Urinary bladder (tissue), 4 donors: ENCODE results near the gene RRP15. TPM values are rescaled to one million over a fixed set of nuclear protein-coding genes. Genes with fewer than 3 reads are reported as not detected.

Experiments
- DNase-seq: peaks from one replicate; pipeline ENCODE4 v3.0.0-alpha.2; 2015; ENCODE audit errors: extremely low spot score
- H3K27ac ChIP-seq: one replicate; pipeline ENCODE4 v1.5.1; 2013; ENCODE audit warnings: low read depth, mild to moderate bottlenecking, moderate library complexity
- H3K36me3 ChIP-seq: one replicate; pipeline ENCODE4 v1.6.1; 2013; ENCODE audit warnings: mild to moderate bottlenecking, moderate library complexity; ENCODE audit not compliant: insufficient read depth
- H3K4me1 ChIP-seq: one replicate; pipeline ENCODE4 v1.6.1; 2013; ENCODE audit warnings: mild to moderate bottlenecking, moderate library complexity; ENCODE audit not compliant: insufficient read depth
- H3K4me3 ChIP-seq: one replicate; pipeline ENCODE4 v1.5.1; 2013; ENCODE audit warnings: low read depth, low read length
- WGBS: extraction: QIAGEN DNeasy Blood & Tissue Kit; methylation state at CpG from one replicate; pipeline ENCODE4 v1.1.7; 2013; 5-methylcytosine and 5-hydroxymethylcytosine counted together
- polyA plus RNA-seq: library from polyadenylated mRNA; stranded (reverse); fragments of 200-250 nt; gene quantifications from one replicate; pipeline ENCODE4 v1.2.3, GENCODE V29; 2013
- total RNA-seq: library from RNA; depleted of rRNA; stranded (reverse); fragments of >200 nt; gene quantifications from one replicate; pipeline ENCODE4 v1.2.3, GENCODE V29; 2014
- donor health status: healthy with polysubstance abuse.
- donor health status: healthy.

Gene RRP15
- 17.9 TPM for total RNA-seq
- 3.8 TPM for polyA plus RNA-seq

- Histone ChIP-seq H3K27ac (no peak within 1 kb of the TSS), H3K36me3 (no peaks in the 10 kb centered on the region), H3K4me1 (peaks cover 2% of the 10 kb centered on the region), H3K4me3 (peak within 1 kb of the TSS; percentile 56)
- peak; percentile 84 for DNase-seq
- WGBS = under 1% methylated on average over 45 of the region's 45 CpGs
These were observed at the start of gene RRP15 for GRCh38 chr1:218284917-218285635. Gene RRP15, plus strand, starts transcription at chr1:218285293. Its CDS starts 24 bp downstream, at chr1:218285317.

GRCh38 chr1:218242171-218242570 lies 42.9 kb upstream of the RRP15 start:
- Histone ChIP-seq H3K27ac (no peak overlapping the region), H3K4me3 (no peak overlapping the region), H3K4me1 (no peaks in the 10 kb centered on the region), H3K36me3 (no peaks in the 10 kb centered on the region)
- 77% methylated on average over 3 of the region's 3 CpGs for WGBS
- no peak for DNase-seq

GRCh38 chr1:218247339-218247738 lies 37.8 kb upstream of the RRP15 start:
- H3K36me3 ChIP-seq = no peaks in the 10 kb centered on the region

GRCh38 chr1:218249338-218250140 lies 35.6 kb upstream of the RRP15 start:
- WGBS = 72% methylated on average over 6 of the region's 6 CpGs
- Histone ChIP-seq H3K4me1 (no peaks in the 10 kb centered on the region), H3K4me3 (no peak overlapping the region), H3K27ac (no peak overlapping the region), H3K36me3 (no peaks in the 10 kb centered on the region)
- DNase-seq = no peak

More at GRCh38 chr1:218247339-218247738, 37.8 kb upstream of the RRP15 start:
- Histone ChIP-seq H3K4me1 (no peaks in the 10 kb centered on the region), H3K27ac (no peak overlapping the region), H3K4me3 (no peak overlapping the region)
- DNase-seq = no peak

- no peak for DNase-seq
- WGBS = 77% methylated on average over 4 of the region's 4 CpGs
These were observed 34.6 kb upstream of the RRP15 start for GRCh38 chr1:218250492-218250891.

GRCh38 chr1:218254296-218254946 lies 30.7 kb upstream of the RRP15 start:
- Histone ChIP-seq H3K27ac (no peak overlapping the region), H3K4me1 (no peaks in the 10 kb centered on the region), H3K36me3 (no peaks in the 10 kb centered on the region), H3K4me3 (no peak overlapping the region)
- 48% methylated on average over 8 of the region's 8 CpGs for WGBS
- no peak for DNase-seq

More at GRCh38 chr1:218250492-218250891, 34.6 kb upstream of the RRP15 start:
- H3K4me3 ChIP-seq = no peak overlapping the region
- no peaks in the 10 kb centered on the region for H3K36me3 ChIP-seq
- no peak overlapping the region for H3K27ac ChIP-seq
- H3K4me1 ChIP-seq = no peaks in the 10 kb centered on the region

- Histone ChIP-seq H3K27ac (no peak overlapping the region), H3K4me3 (no peak overlapping the region), H3K36me3 (no peaks in the 10 kb centered on the region), H3K4me1 (no peaks in the 10 kb centered on the region)
- WGBS = 31% methylated on average over 2 of the region's 2 CpGs
- no peak for DNase-seq
These were observed 30.0 kb upstream of the RRP15 start for GRCh38 chr1:218255090-218255489.

- DNase-seq = no peak
- WGBS = 19% methylated on average over 1 of the region's 1 CpG
- H3K36me3 ChIP-seq = no peaks in the 10 kb centered on the region
- H3K4me1 ChIP-seq = no peaks in the 10 kb centered on the region
- H3K27ac ChIP-seq = no peak overlapping the region
- H3K4me3 ChIP-seq = no peak overlapping the region
These were observed 27.7 kb upstream of the RRP15 start for GRCh38 chr1:218257371-218257770.

- H3K36me3 ChIP-seq = no peaks in the 10 kb centered on the region
- no peak for DNase-seq
- H3K4me1 ChIP-seq = no peaks in the 10 kb centered on the region
- H3K4me3 ChIP-seq = no peak overlapping the region
- H3K27ac ChIP-seq = no peak overlapping the region
- WGBS = 82% methylated on average over 2 of the region's 2 CpGs
These were observed 27.1 kb upstream of the RRP15 start for GRCh38 chr1:218257971-218258370.

- Histone ChIP-seq H3K27ac (no peak overlapping the region), H3K36me3 (no peaks in the 10 kb centered on the region), H3K4me3 (no peak overlapping the region), H3K4me1 (no peaks in the 10 kb centered on the region)
- 77% methylated on average over 1 of the region's 1 CpG for WGBS
- no peak for DNase-seq
These were observed 25.8 kb upstream of the RRP15 start for GRCh38 chr1:218259339-218259738.

- no peak overlapping the region for H3K4me3 ChIP-seq
- no peak overlapping the region for H3K27ac ChIP-seq
- DNase-seq = no peak
- no peaks in the 10 kb centered on the region for H3K36me3 ChIP-seq
- no peaks in the 10 kb centered on the region for H3K4me1 ChIP-seq
- WGBS = 39% methylated on average over 6 of the region's 6 CpGs
These were observed 25.3 kb upstream of the RRP15 start for GRCh38 chr1:218259800-218260199.

- Histone ChIP-seq H3K4me1 (no peaks in the 10 kb centered on the region), H3K4me3 (no peak overlapping the region), H3K27ac (no peak overlapping the region), H3K36me3 (no peaks in the 10 kb centered on the region)
- 53% methylated on average over 2 of the region's 2 CpGs for WGBS
- DNase-seq = no peak
These were observed 22.8 kb upstream of the RRP15 start for GRCh38 chr1:218262259-218262658.

GRCh38 chr1:218266356-218266755 lies 18.7 kb upstream of the RRP15 start:
- Histone ChIP-seq H3K36me3 (no peaks in the 10 kb centered on the region), H3K4me3 (no peak overlapping the region), H3K4me1 (no peaks in the 10 kb centered on the region), H3K27ac (no peak overlapping the region)
- DNase-seq = no peak
- 58% methylated on average over 2 of the region's 2 CpGs for WGBS

- Histone ChIP-seq H3K36me3 (no peaks in the 10 kb centered on the region), H3K4me3 (no peak overlapping the region), H3K4me1 (no peaks in the 10 kb centered on the region), H3K27ac (no peak overlapping the region)
- 90% methylated on average over 6 of the region's 6 CpGs for WGBS
- no peak for DNase-seq
These were observed 12.7 kb upstream of the RRP15 start for GRCh38 chr1:218272366-218272765.
